Esophagus squamous epithelium (tissue), 5 donors: Measurements from ENCODE around the gene ERP29. TPM values are rescaled to one million over a fixed set of nuclear protein-coding genes. Genes with fewer than 3 reads are reported as not detected.

Experiments
- DNase-seq: peaks from one replicate; lab custom pipeline; 2025; lab: John Stamatoyannopoulos, UW
- H3K27ac ChIP-seq, 4 donors: fragments of 200-600 bp; sonication (generic); one replicate each; pipeline ENCODE4 v1.5.1; 2016 to 2019; ENCODE audit warnings: mild to moderate bottlenecking in 1 of 4
- H3K27me3 ChIP-seq, 4 donors: fragments of 200-600 bp; sonication (generic); 1 replicate in 3 of 4; 2 replicates in 1 of 4; pipeline versions ENCODE4 v1.5.1 to v1.6.0; 2017 to 2021; ENCODE audit warnings: antibody characterized with exemption in 1 of 4
- H3K36me3 ChIP-seq, 3 donors: fragments of 200-600 bp; sonication (generic); one replicate each; pipeline ENCODE4 v1.5.1; 2016 to 2019
- H3K4me1 ChIP-seq, 3 donors: fragments of 200-600 bp; sonication (generic); one replicate each; pipeline ENCODE4 v1.5.1; 2017 to 2019
- H3K4me3 ChIP-seq, 4 donors: fragments of 200-600 bp; sonication (generic); 1 replicate in 3 of 4; 2 replicates in 1 of 4; pipeline ENCODE4 v1.5.1; 2016 to 2019; ENCODE audit warnings: mild to moderate bottlenecking in 2 of 4, moderate library complexity in 1 of 4
- H3K9me3 ChIP-seq, 3 donors: fragments of 200-600 bp; sonication (generic); one replicate each; pipeline ENCODE4 v1.5.1; 2016 to 2019
- CTCF ChIP-seq, 6 experiments: fragments of 450-650 bp in 4 of 6; fragments of 200-600 bp in 2 of 6; sonication (generic) in 2 of 6; IDR thresholded peaks; one replicate each; pipeline ENCODE4 v1.5.1; 2016 to 2019; ENCODE audit warnings: antibody characterized with exemption in 6 of 6, mild to moderate bottlenecking in 4 of 6, moderate library complexity in 4 of 6
- POLR2A ChIP-seq, 4 donors: fragments of 450-650 bp; IDR thresholded peaks; one replicate each; pipeline ENCODE4 v1.6.1; 2017; ENCODE audit warnings: antibody characterized with exemption in 4 of 4, mild to moderate bottlenecking in 4 of 4, moderate library complexity in 3 of 4
- WGBS, 2 donors: methylation state at CpG; one replicate each; pipeline ENCODE4 v1.1.5; 2018; 5-methylcytosine and 5-hydroxymethylcytosine counted together
- intact Hi-C: fragments of 100-400 bp; cut with DNase I; formaldehyde crosslinking; loops from one replicate; pipeline ENCODE4 v1.15.0; 2022
- total RNA-seq, 4 donors: library from RNA; depleted of rRNA; stranded (reverse); fragments of >200 nt; gene quantifications; one replicate each; pipeline ENCODE4 v1.1.0, GENCODE V29; 2016
- donor health status: DM: yes; HTN: yes; CAD: no.

The ERP29 gene
- total RNA-seq, 4 donors from 2014 or later: 35.3 to 61.4 (median 44.2) TPM

DNA sequence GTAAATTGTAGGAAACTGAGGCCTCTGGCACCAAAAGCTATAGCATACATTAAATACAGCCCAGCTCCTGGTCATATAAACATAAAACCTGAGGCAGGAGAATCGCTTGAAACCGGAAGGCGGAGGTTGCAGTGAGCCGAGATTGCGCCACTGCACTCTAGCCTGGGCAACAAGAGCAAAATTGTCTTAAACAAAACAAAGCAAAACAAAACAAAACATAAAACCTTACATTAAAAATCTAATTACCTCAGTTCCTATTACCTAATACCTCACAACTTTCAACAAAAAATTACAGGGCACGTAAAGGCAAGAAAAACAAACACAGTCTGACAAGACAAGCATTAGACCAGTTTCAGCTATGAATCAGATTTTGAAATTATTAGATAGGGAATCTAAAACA, 36.9 kb upstream of the ERP29 start:
- Histone ChIP-seq H3K36me3 (peaks cover 0 to 12% (median 0%) of the 10 kb centered on the region in 3 donors), H3K27me3 (no peaks in the 10 kb centered on the region), H3K4me1 (no peaks in the 10 kb centered on the region), H3K9me3 (no peaks in the 10 kb centered on the region), H3K4me3 (no peak overlapping the region), H3K27ac (no peak overlapping the region)
- 80 to 84% methylated on average over 6 of the region's 6 CpGs for WGBS, 2 donors
- no peak for TF ChIP-seq CTCF (IDR thresholded peaks at IDR 0.05)
- TF ChIP-seq POLR2A (IDR thresholded peaks at IDR 0.05): no peak
- intact Hi-C loops: no loop called here
- no peak for DNase-seq

DNA sequence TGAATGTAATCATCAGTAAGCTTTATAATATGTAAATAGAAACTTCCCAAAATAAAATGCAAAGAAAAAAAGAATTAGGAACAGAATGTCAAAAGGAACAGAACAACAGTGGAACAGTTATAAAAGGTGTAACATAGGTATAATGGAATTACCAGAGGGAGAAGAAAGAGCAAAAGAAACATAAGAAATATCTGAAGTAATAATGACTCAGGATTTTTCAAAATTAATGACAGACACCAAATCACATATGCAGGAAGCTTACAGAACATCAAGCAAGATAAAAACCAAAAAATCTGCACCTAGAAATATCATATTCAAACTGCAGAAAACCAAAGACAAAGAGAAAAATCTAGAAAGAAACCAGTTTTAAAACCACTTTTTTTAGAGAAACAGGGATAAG, 36.4 kb upstream of the ERP29 start:
- Histone ChIP-seq H3K4me3 (no peak overlapping the region), H3K27ac (no peak overlapping the region), H3K9me3 (no peaks in the 10 kb centered on the region), H3K36me3 (peaks cover 0 to 12% (median 0%) of the 10 kb centered on the region in 3 donors), H3K4me1 (no peaks in the 10 kb centered on the region), H3K27me3 (no peaks in the 10 kb centered on the region)
- intact Hi-C loops: no loop called here
- DNase-seq: no peak
- no peak for TF ChIP-seq POLR2A (IDR thresholded peaks at IDR 0.05)
- no peak for TF ChIP-seq CTCF (IDR thresholded peaks at IDR 0.05)

GRCh38 chr12:111978545-111978944, 34.7 kb upstream of the ERP29 start:
- H3K36me3 ChIP-seq: peaks cover 0 to 3% (median 0%) of the 10 kb centered on the region in 3 donors
- DNase-seq: no peak
- H3K9me3 ChIP-seq: no peaks in the 10 kb centered on the region
- intact Hi-C loops: no loop called here
- H3K4me1 ChIP-seq: no peaks in the 10 kb centered on the region
- no peaks in the 10 kb centered on the region for H3K27me3 ChIP-seq
- H3K4me3 ChIP-seq: no peak overlapping the region
- TF ChIP-seq CTCF (IDR thresholded peaks at IDR 0.05): no peak
- no peak for TF ChIP-seq POLR2A (IDR thresholded peaks at IDR 0.05)
- no peak overlapping the region for H3K27ac ChIP-seq

DNA sequence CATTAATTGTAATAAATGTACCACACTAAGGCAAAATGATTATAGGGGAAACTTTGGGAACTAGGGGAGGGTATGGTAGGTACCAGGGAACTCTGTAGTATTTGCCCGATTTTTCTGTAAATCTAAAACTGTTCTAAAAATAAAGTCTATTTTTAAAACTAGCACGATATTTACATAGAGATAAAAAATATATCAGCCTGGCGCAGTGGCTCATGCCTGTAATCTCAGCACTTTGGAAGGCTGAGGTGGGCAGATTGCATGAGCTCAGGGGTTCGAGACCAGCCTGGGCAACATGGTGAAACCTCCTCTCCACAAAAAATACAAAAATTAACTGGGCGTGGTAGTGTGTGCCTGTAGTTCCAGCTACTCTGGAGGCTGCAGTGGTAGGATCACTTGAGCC, 32.6 kb upstream of the ERP29 start:
- Histone ChIP-seq H3K36me3 (peaks cover 0 to 3% (median 0%) of the 10 kb centered on the region in 3 donors), H3K4me1 (no peaks in the 10 kb centered on the region), H3K27ac (no peak overlapping the region), H3K27me3 (no peaks in the 10 kb centered on the region), H3K9me3 (no peaks in the 10 kb centered on the region), H3K4me3 (no peak overlapping the region)
- TF ChIP-seq POLR2A (IDR thresholded peaks at IDR 0.05): no peak
- TF ChIP-seq CTCF (IDR thresholded peaks at IDR 0.05): no peak
- WGBS, 2 donors: 85 to 89% methylated on average over 5 of the region's 5 CpGs
- no peak for DNase-seq
- intact Hi-C loops: no loop called here

DNA sequence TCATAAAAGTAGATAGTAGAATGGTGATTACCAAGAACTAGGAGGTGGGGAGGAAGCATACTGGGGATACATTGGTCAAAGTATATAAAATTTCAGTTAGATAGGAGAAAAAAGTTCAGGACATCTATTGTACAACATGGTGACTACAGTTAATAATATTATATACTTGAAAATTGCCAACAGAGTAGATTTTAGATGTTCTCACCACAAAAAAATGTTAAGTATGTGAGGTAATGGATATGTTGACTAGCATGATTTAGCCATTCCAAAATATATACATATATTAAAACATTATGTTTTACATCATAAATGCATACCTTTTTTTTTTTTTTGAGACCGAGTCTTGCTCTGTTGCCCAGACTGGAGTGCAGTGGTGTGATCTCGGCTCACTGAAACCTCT, 31.2 kb upstream of the ERP29 start:
- Histone ChIP-seq H3K9me3 (no peaks in the 10 kb centered on the region), H3K4me1 (no peaks in the 10 kb centered on the region), H3K36me3 (peaks cover 0 to 3% (median 0%) of the 10 kb centered on the region in 3 donors), H3K27me3 (no peaks in the 10 kb centered on the region), H3K27ac (no peak overlapping the region), H3K4me3 (no peak overlapping the region)
- WGBS, 2 donors: 88 to 100% methylated on average over 2 of the region's 2 CpGs
- TF ChIP-seq CTCF (IDR thresholded peaks at IDR 0.05): no peak
- no peak for TF ChIP-seq POLR2A (IDR thresholded peaks at IDR 0.05)
- intact Hi-C loops: no loop called here
- no peak for DNase-seq
